OCI-LY3 (cell line): ENCODE data around the gene TNS3.

ENCODE experiments used
- H2AFZ ChIP-seq: fragments of 200-600, 300-600 bp; shearing (Covaris generic); 2 replicates; pipeline ENCODE4 v1.6.0; 2014; ENCODE audit warnings: antibody characterized with exemption, low read depth, low read length
- H3K27ac ChIP-seq: fragments of 200-600, 300-600 bp; sonication (generic); 2 replicates; pipeline ENCODE4 v1.5.1; 2014; ENCODE audit warnings: mild to moderate bottlenecking, low read length, moderate library complexity, mixed read lengths
- H3K27me3 ChIP-seq: fragments of 200-600, 300-600 bp; sonication (generic); 2 replicates; pipeline ENCODE4 v1.6.1; 2014; ENCODE audit warnings: low read depth, low read length, mixed read lengths
- H3K36me3 ChIP-seq: fragments of 200-600, 300-600 bp; sonication (generic); replicated peaks from 2 replicates; pipeline ENCODE3; 2014; ENCODE audit warnings: low read depth, low read length, mixed read lengths
- H3K4me1 ChIP-seq: fragments of 300-600, 200-600 bp; sonication (generic); 2 replicates; pipeline ENCODE4 v1.6.1; 2014; ENCODE audit warnings: low read length, mixed read lengths
- H3K4me2 ChIP-seq: fragments of 200-600, 300-600 bp; sonication (generic); 2 replicates; pipeline ENCODE4 v1.6.1; 2014; ENCODE audit warnings: low read length, mixed read lengths
- H3K4me3 ChIP-seq: fragments of 300-600, 200-600 bp; sonication (generic); 2 replicates; pipeline ENCODE4 v1.5.1; 2014; ENCODE audit warnings: antibody characterized with exemption, mild to moderate bottlenecking, low read length, moderate library complexity
- H3K79me2 ChIP-seq: fragments of 300-600, 200-600 bp; shearing (Covaris generic); 2 replicates; pipeline ENCODE4 v1.6.1; 2014; ENCODE audit warnings: mild to moderate bottlenecking, low read length, mixed read lengths
- H3K9ac ChIP-seq: fragments of 300-600, 200-600 bp; shearing (Covaris generic); 2 replicates; pipeline ENCODE4 v1.6.0; 2014; ENCODE audit warnings: mild to moderate bottlenecking, low read length, moderate library complexity
- H3K9me3 ChIP-seq: fragments of 200-600, 300-600 bp; shearing (Covaris generic); 2 replicates; pipeline ENCODE4 v1.6.1; 2014; ENCODE audit warnings: low read length, mixed read lengths; ENCODE audit not compliant: insufficient read depth
- H4K20me1 ChIP-seq: fragments of 200-600, 300-600 bp; sonication (generic); 2 replicates; pipeline ENCODE4 v1.6.1; 2016; ENCODE audit warnings: low read length, mixed read lengths; ENCODE audit not compliant: insufficient read depth
- EZH2phosphoT487 ChIP-seq: fragments of 200-600 bp; shearing (Covaris generic); IDR thresholded peaks from 2 replicates; pipeline ENCODE4 v1.6.1; 2018; ENCODE audit warnings: antibody characterized with exemption, mixed run types, low read depth
- TF ChIP-seq, protein P1 (sequence below): fragments of 200-600, 300-600 bp; sonication (generic); IDR thresholded peaks from 2 replicates; pipeline ENCODE4 v1.5.1; 2014; ENCODE audit warnings: antibody characterized with exemption, low read length, low read depth

The TNS3 gene

GRCh38 chr7:47288060-47288459 lies 293.9 kb downstream of the TNS3 start:
- no peaks in the 10 kb centered on the region for H3K79me2 ChIP-seq
- peaks cover 8% of the 10 kb centered on the region for H3K36me3 ChIP-seq
- H3K27me3 ChIP-seq = no peaks in the 10 kb centered on the region
- no peaks in the 10 kb centered on the region for H3K9me3 ChIP-seq
- H3K4me1 ChIP-seq = peaks cover 6% of the 10 kb centered on the region; the same call in 1 of the 2 replicates
- H3K9ac ChIP-seq = no peak overlapping the region
- TF ChIP-seq, protein P1, sequence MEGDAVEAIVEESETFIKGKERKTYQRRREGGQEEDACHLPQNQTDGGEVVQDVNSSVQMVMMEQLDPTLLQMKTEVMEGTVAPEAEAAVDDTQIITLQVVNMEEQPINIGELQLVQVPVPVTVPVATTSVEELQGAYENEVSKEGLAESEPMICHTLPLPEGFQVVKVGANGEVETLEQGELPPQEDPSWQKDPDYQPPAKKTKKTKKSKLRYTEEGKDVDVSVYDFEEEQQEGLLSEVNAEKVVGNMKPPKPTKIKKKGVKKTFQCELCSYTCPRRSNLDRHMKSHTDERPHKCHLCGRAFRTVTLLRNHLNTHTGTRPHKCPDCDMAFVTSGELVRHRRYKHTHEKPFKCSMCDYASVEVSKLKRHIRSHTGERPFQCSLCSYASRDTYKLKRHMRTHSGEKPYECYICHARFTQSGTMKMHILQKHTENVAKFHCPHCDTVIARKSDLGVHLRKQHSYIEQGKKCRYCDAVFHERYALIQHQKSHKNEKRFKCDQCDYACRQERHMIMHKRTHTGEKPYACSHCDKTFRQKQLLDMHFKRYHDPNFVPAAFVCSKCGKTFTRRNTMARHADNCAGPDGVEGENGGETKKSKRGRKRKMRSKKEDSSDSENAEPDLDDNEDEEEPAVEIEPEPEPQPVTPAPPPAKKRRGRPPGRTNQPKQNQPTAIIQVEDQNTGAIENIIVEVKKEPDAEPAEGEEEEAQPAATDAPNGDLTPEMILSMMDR = no peak
- TF ChIP-seq EZH2phosphoT487 = no peak
- no peak overlapping the region for H3K4me2 ChIP-seq
- H4K20me1 ChIP-seq = no peaks in the 10 kb centered on the region
- H3K27ac ChIP-seq = no peak overlapping the region
- no peak overlapping the region for H2AFZ ChIP-seq
- H3K4me3 ChIP-seq = no peak overlapping the region

GRCh38 chr7:47285860-47286491 lies 295.9 kb downstream of the TNS3 start:
- H3K4me3 ChIP-seq = no peak overlapping the region
- peaks cover 4% of the 10 kb centered on the region for H3K36me3 ChIP-seq
- H2AFZ ChIP-seq = no peak overlapping the region
- H4K20me1 ChIP-seq = no peaks in the 10 kb centered on the region
- H3K9ac ChIP-seq = no peak overlapping the region
- no peaks in the 10 kb centered on the region for H3K4me1 ChIP-seq
- no peaks in the 10 kb centered on the region for H3K27me3 ChIP-seq
- TF ChIP-seq EZH2phosphoT487 = no peak
- TF ChIP-seq, protein P1 = no peak
- no peak overlapping the region for H3K4me2 ChIP-seq
- H3K27ac ChIP-seq = no peak overlapping the region
- no peaks in the 10 kb centered on the region for H3K9me3 ChIP-seq
- no peaks in the 10 kb centered on the region for H3K79me2 ChIP-seq

DNA sequence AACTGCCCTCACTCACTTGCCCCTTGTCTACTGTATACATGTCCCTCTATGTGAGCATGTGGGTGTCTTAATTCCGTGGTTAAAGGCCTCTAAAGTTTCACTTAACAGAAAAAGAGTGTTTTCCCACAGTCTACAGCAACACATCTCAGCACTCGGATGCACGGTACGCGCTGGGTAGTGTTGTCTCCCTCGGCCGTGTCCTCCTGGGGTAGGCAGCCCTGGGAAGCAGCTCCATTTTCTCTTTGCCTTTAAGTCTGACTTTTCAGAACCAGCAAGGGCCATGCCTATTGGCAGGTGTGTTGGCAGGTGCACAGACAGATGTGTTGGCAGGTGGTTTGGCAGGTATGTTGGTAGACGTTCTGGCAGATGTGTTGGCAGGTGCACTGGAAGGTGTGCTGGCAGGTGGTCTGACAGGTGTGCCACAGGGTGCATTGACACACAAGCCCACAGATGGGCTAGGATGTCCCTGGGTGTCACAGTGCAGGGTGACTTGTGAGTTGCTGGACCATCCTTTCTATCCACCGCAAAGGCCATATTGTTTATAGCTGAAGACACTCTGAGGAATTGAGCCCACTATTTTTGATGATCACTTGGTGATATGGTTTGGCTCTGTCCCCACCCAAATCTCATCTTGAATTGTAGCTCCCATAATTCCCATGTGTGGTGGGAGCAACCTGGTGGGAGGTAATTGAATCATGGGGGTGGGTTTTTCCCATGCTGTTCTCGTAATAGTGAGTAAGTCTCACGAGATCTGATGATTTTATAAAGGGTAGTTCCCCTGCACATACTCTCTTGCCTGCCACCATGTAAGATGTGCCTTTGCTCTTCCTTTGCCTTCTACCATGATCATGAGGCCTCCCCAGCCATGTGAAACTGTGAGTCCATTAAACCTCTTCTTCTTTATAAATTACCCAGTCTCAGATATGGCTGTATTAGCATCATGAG lies 296.9 kb downstream of the TNS3 start:
- Histone ChIP-seq H3K4me1 (no peaks in the 10 kb centered on the region), H3K79me2 (no peaks in the 10 kb centered on the region), H3K4me3 (no peak overlapping the region), H3K36me3 (no peaks in the 10 kb centered on the region), H3K27ac (no peak overlapping the region), H3K4me2 (no peak overlapping the region), H3K9me3 (no peaks in the 10 kb centered on the region), H2AFZ (no peak overlapping the region), H3K9ac (no peak overlapping the region), H3K27me3 (no peaks in the 10 kb centered on the region), H4K20me1 (no peaks in the 10 kb centered on the region)
- TF ChIP-seq EZH2phosphoT487 = no peak
- TF ChIP-seq, protein P1 = no peak

- H3K9ac ChIP-seq = no peak overlapping the region
- H3K4me1 ChIP-seq = no peaks in the 10 kb centered on the region
- no peak overlapping the region for H2AFZ ChIP-seq
- TF ChIP-seq, protein P1 = no peak
- no peak for TF ChIP-seq EZH2phosphoT487
- H3K27me3 ChIP-seq = no peaks in the 10 kb centered on the region
- no peaks in the 10 kb centered on the region for H3K79me2 ChIP-seq
- no peak overlapping the region for H3K4me2 ChIP-seq
- H3K27ac ChIP-seq = no peak overlapping the region
- no peaks in the 10 kb centered on the region for H3K36me3 ChIP-seq
- H3K9me3 ChIP-seq = no peaks in the 10 kb centered on the region
- H3K4me3 ChIP-seq = no peak overlapping the region
- no peaks in the 10 kb centered on the region for H4K20me1 ChIP-seq
Measured at GRCh38 chr7:47283497-47284131, 298.3 kb downstream of the TNS3 start.
